ENCODE data around the gene KCTD11.
"Not testable (repeated sequence)": the region's sequence is repeated elsewhere in the genome, so short reads cannot be mapped to it uniquely, and the experiment has no call there.

KCTD11 gene

GRCh38 chr17:7330638-7331015 lies 21.3 kb upstream of the KCTD11 start:
- TF ChIP-seq CTCF (IDR thresholded peaks at IDR 0.05; ENCODE audit: low read length) (no peak), EZH2 (IDR thresholded peaks at IDR 0.05; ENCODE audit: borderline replicate concordance, low read length) (no peak)
- peak overlapping the region; percentile 68 for H3K9ac ChIP-seq (ENCODE audit: low read length)
- H3K9me3 ChIP-seq (ENCODE audit: low read length), result no peaks in the 10 kb centered on the region
- no peak overlapping the region for H2AFZ ChIP-seq (ENCODE audit: low read length)
- H4K20me1 ChIP-seq (ENCODE audit: insufficient read depth, low read length), result no peaks in the 10 kb centered on the region
- no peaks in the 10 kb centered on the region for H3F3A ChIP-seq (ENCODE audit: insufficient read depth, low read length)
- H3K4me2 ChIP-seq (ENCODE audit: low read length), result peak overlapping the region; percentile 88
- H3K4me3 ChIP-seq (ENCODE audit: low read depth, low read length, poor library complexity, severe bottlenecking), result peak overlapping the region; percentile 98
- peaks cover 11% of the 10 kb centered on the region; the same call in 1 of the 2 replicates for H3K36me3 ChIP-seq (ENCODE audit: insufficient read depth, low read length)
- peak overlapping the region; percentile 81 for H3K27ac ChIP-seq (ENCODE audit: low read depth, low read length, poor library complexity, severe bottlenecking)
- H3K79me2 ChIP-seq (ENCODE audit: insufficient read depth, low read length), result no peaks in the 10 kb centered on the region
- no peaks in the 10 kb centered on the region for H3K27me3 ChIP-seq (ENCODE audit: insufficient read depth, low read length)
- no peaks in the 10 kb centered on the region for H3K9me2 ChIP-seq (ENCODE audit: low read depth, low read length)
- peaks cover 41% of the 10 kb centered on the region for H3K4me1 ChIP-seq (ENCODE audit: insufficient read depth, low read length, severe bottlenecking)

- no peaks in the 10 kb centered on the region for H4K20me1 ChIP-seq (ENCODE audit: insufficient read depth, low read length)
- no peaks in the 10 kb centered on the region for H3K9me3 ChIP-seq (ENCODE audit: low read length)
- peak overlapping the region; percentile 8; the same call in 1 of the 2 replicates for H3K9ac ChIP-seq (ENCODE audit: low read length)
- no peak overlapping the region for H2AFZ ChIP-seq (ENCODE audit: low read length)
- no peaks in the 10 kb centered on the region for H3F3A ChIP-seq (ENCODE audit: insufficient read depth, low read length)
- peaks cover 56% of the 10 kb centered on the region for H3K4me1 ChIP-seq (ENCODE audit: insufficient read depth, low read length, severe bottlenecking)
- H3K27me3 ChIP-seq (ENCODE audit: insufficient read depth, low read length), result no peaks in the 10 kb centered on the region
- H3K4me3 ChIP-seq (ENCODE audit: low read depth, low read length, poor library complexity, severe bottlenecking), result peak overlapping the region; percentile 17
- TF ChIP-seq EZH2 (IDR thresholded peaks at IDR 0.05; ENCODE audit: borderline replicate concordance, low read length) (no peak), CTCF (IDR thresholded peaks at IDR 0.05; ENCODE audit: low read length) (no peak)
- H3K9me2 ChIP-seq (ENCODE audit: low read depth, low read length), result no peaks in the 10 kb centered on the region
- no peaks in the 10 kb centered on the region for H3K79me2 ChIP-seq (ENCODE audit: insufficient read depth, low read length)
- peak overlapping the region; percentile 78 for H3K27ac ChIP-seq (ENCODE audit: low read depth, low read length, poor library complexity, severe bottlenecking)
- no peaks in the 10 kb centered on the region for H3K36me3 ChIP-seq (ENCODE audit: insufficient read depth, low read length)
- H3K4me2 ChIP-seq (ENCODE audit: low read length), result peak overlapping the region; percentile 41
Measured at GRCh38 chr17:7332111-7332510, 19.9 kb upstream of the KCTD11 start.

DNA sequence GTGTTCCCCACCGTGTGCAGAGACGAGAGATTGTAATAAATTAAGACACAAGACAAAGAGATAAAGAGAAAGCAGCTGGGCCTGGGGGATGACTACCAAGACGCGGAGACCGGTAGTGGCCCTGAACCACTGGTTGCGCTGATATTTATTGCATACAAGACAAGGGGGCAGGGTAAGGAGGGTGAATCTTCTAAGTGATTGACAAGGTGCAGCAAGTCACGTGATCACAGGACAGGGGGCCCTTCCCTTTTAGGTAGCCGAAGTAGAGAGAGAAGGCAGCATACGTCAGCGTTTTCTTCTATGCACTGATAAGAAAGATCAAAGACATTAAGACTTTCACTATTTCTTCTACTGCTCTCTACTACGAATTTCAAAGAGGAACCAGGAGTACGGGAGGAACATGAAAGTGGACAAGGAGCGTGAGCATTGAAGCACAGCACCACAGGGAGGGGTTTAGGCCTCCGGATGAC lies 19.3 kb upstream of the KCTD11 start:
- H3K4me1 ChIP-seq (ENCODE audit: insufficient read depth, low read length, severe bottlenecking), result peaks cover 59% of the 10 kb centered on the region
- not testable (repeated sequence) for H3K79me2 ChIP-seq (ENCODE audit: insufficient read depth, low read length); H3K36me3 ChIP-seq (ENCODE audit: insufficient read depth, low read length); H3F3A ChIP-seq (ENCODE audit: insufficient read depth, low read length); H4K20me1 ChIP-seq (ENCODE audit: insufficient read depth, low read length); H3K27me3 ChIP-seq (ENCODE audit: insufficient read depth, low read length); H3K9me3 ChIP-seq (ENCODE audit: low read length); H3K9me2 ChIP-seq (ENCODE audit: low read depth, low read length); H2AFZ ChIP-seq (ENCODE audit: low read length)
- H3K9ac ChIP-seq (ENCODE audit: low read length), result peak overlapping the region; percentile 8; the same call in 1 of the 2 replicates
- H3K27ac ChIP-seq (ENCODE audit: low read depth, low read length, poor library complexity, severe bottlenecking), result peak overlapping the region; percentile 78
- H3K4me2 ChIP-seq (ENCODE audit: low read length), result peak overlapping the region; percentile 41
- H3K4me3 ChIP-seq (ENCODE audit: low read depth, low read length, poor library complexity, severe bottlenecking), result peak overlapping the region; percentile 17

GRCh38 chr17:7334938-7335538 lies 16.9 kb upstream of the KCTD11 start:
- Histone ChIP-seq H3K27ac (ENCODE audit: low read depth, low read length, poor library complexity, severe bottlenecking) (peak overlapping the region; percentile 90), H3K9me3 (ENCODE audit: low read length) (no peaks in the 10 kb centered on the region), H3K4me3 (ENCODE audit: low read depth, low read length, poor library complexity, severe bottlenecking) (no peak overlapping the region), H3K9ac (ENCODE audit: low read length) (peak overlapping the region; percentile 88; the same call in 1 of the 2 replicates), H3K9me2 (ENCODE audit: low read depth, low read length) (no peaks in the 10 kb centered on the region), H3K27me3 (ENCODE audit: insufficient read depth, low read length) (no peaks in the 10 kb centered on the region), H4K20me1 (ENCODE audit: insufficient read depth, low read length) (no peaks in the 10 kb centered on the region), H3K36me3 (ENCODE audit: insufficient read depth, low read length) (peaks cover 5% of the 10 kb centered on the region; the same call in 1 of the 2 replicates), H2AFZ (ENCODE audit: low read length) (peak overlapping the region; percentile 43; the same call in 1 of the 2 replicates), H3K4me1 (ENCODE audit: insufficient read depth, low read length, severe bottlenecking) (peaks cover 51% of the 10 kb centered on the region), H3K79me2 (ENCODE audit: insufficient read depth, low read length) (no peaks in the 10 kb centered on the region), H3K4me2 (ENCODE audit: low read length) (peak overlapping the region; percentile 93; the same call in 1 of the 2 replicates), H3F3A (ENCODE audit: insufficient read depth, low read length) (no peaks in the 10 kb centered on the region)
- TF ChIP-seq CTCF (IDR thresholded peaks at IDR 0.05; ENCODE audit: low read length) (no peak), EZH2 (IDR thresholded peaks at IDR 0.05; ENCODE audit: borderline replicate concordance, low read length) (no peak)

- H3K79me2 ChIP-seq (ENCODE audit: insufficient read depth, low read length); H3K9me2 ChIP-seq (ENCODE audit: low read depth, low read length); H3K27me3 ChIP-seq (ENCODE audit: insufficient read depth, low read length); H3K36me3 ChIP-seq (ENCODE audit: insufficient read depth, low read length); H4K20me1 ChIP-seq (ENCODE audit: insufficient read depth, low read length); H3K9me3 ChIP-seq (ENCODE audit: low read length); H3F3A ChIP-seq (ENCODE audit: insufficient read depth, low read length): not testable (repeated sequence)
- peak overlapping the region; percentile 82 for H3K4me3 ChIP-seq (ENCODE audit: low read depth, low read length, poor library complexity, severe bottlenecking)
- peaks cover 45% of the 10 kb centered on the region for H3K4me1 ChIP-seq (ENCODE audit: insufficient read depth, low read length, severe bottlenecking)
- H3K4me2 ChIP-seq (ENCODE audit: low read length), result peak overlapping the region; percentile 93
- peak overlapping the region; percentile 43; the same call in 1 of the 2 replicates for H2AFZ ChIP-seq (ENCODE audit: low read length)
- peak overlapping the region; percentile 88 for H3K9ac ChIP-seq (ENCODE audit: low read length)
- peak overlapping the region; percentile 90 for H3K27ac ChIP-seq (ENCODE audit: low read depth, low read length, poor library complexity, severe bottlenecking)
Measured at GRCh38 chr17:7335765-7336164, 16.2 kb upstream of the KCTD11 start.
